ENCODE measurements around the gene DTX3. TPM values are rescaled to one million over a fixed set of nuclear protein-coding genes. Genes with fewer than 3 reads are reported as not detected.
"Not testable (repeated sequence)": the region's sequence is repeated elsewhere in the genome, so short reads cannot be mapped to it uniquely, and the experiment has no call there.

The DTX3 gene
- total RNA-seq, 1 experiment from 2014 or later, result 18.1 TPM

DNA sequence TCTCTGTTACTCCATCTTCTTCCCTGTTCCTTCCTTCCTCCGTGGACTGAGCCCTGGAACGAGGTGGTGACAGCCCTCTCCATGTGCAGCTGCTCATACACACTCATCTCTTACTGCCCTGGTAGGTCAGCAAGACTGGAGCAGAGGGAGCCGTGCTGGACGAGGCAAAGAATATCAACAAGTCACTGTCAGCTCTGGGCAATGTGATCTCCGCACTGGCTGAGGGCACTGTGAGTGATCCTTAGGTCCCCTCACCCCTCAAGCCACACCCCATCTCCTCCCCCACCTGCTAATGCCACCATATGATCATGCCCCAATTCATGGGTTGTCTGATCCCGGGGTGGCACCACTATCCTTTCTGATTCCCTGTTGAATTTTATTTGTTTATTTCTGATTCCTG lies 35.8 kb upstream of the DTX3 start:
- ChIA-PET POLR2A (ENCODE audit: unreplicated experiment) (no interaction called here), CTCF (no interaction called here)
- DNase-seq, result no peak
- Histone ChIP-seq H3K36me3 (ENCODE audit: low read depth) (no peaks in the 10 kb centered on the region), H3K27ac (no peak overlapping the region), H3F3A (ENCODE audit: insufficient read depth, low read depth) (no peaks in the 10 kb centered on the region), H4K20me1 (ENCODE audit: insufficient read depth) (no peaks in the 10 kb centered on the region), H3K9me3 (ENCODE audit: insufficient read depth, low read depth) (no peaks in the 10 kb centered on the region), H3K9me2 (ENCODE audit: insufficient read depth) (no peaks in the 10 kb centered on the region), H3K4me3 (no peak overlapping the region), H3K4me1 (replicated peaks; ENCODE audit: insufficient read depth) (no peaks in the 10 kb centered on the region), H3K27me3 (ENCODE audit: insufficient read depth, low read depth) (peaks cover 35% of the 10 kb centered on the region), H2AFZ (no peak overlapping the region), H3K4me2 (no peak overlapping the region), H3K79me2 (ENCODE audit: low read depth) (no peaks in the 10 kb centered on the region)
- intact Hi-C loops (cut with micrococcal nuclease; ENCODE audit: unreplicated experiment), result no loop called here
- TF ChIP-seq EZH2 (IDR thresholded peaks at IDR 0.05; ENCODE audit: low read depth), result no peak
- TF ChIP-seq, protein P1, sequence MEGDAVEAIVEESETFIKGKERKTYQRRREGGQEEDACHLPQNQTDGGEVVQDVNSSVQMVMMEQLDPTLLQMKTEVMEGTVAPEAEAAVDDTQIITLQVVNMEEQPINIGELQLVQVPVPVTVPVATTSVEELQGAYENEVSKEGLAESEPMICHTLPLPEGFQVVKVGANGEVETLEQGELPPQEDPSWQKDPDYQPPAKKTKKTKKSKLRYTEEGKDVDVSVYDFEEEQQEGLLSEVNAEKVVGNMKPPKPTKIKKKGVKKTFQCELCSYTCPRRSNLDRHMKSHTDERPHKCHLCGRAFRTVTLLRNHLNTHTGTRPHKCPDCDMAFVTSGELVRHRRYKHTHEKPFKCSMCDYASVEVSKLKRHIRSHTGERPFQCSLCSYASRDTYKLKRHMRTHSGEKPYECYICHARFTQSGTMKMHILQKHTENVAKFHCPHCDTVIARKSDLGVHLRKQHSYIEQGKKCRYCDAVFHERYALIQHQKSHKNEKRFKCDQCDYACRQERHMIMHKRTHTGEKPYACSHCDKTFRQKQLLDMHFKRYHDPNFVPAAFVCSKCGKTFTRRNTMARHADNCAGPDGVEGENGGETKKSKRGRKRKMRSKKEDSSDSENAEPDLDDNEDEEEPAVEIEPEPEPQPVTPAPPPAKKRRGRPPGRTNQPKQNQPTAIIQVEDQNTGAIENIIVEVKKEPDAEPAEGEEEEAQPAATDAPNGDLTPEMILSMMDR (conservative IDR thresholded peaks at IDR 0.05), result no peak
- BruUV-seq (replicated peaks), result no TSS peak

DNA sequence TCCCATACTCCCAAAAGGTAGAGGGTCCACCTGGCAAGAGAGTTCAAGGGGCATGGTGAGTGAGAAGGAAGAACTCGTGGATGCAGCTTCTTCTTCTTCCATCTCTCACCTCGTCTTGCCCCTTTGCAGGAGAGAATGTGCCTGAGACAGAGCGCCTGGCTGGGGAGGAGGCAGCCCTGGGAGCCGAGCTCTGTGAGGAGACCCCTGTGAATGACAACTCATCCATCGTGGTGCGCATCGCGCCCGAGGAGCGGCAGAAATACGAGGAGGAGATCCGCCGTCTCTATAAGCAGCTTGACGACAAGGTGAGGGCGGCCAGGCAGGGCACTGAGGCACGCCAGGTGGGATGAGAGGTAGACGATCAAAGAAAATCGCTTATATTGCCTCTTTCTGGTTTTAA lies 34.8 kb upstream of the DTX3 start:
- intact Hi-C loops (cut with micrococcal nuclease; ENCODE audit: unreplicated experiment), result no loop called here
- POLR2A ChIA-PET (ENCODE audit: unreplicated experiment), result no interaction called here

GRCh38 chr12:57570438-57570837 lies 34.2 kb upstream of the DTX3 start:
- H3K4me2 ChIP-seq; H3K4me3 ChIP-seq; H3K9me3 ChIP-seq (ENCODE audit: insufficient read depth, low read depth); H3K27ac ChIP-seq; DNase-seq; H3K79me2 ChIP-seq (ENCODE audit: low read depth); BruUV-seq (replicated peaks); H3K36me3 ChIP-seq (ENCODE audit: low read depth); intact Hi-C loops (cut with micrococcal nuclease; ENCODE audit: unreplicated experiment); CTCF ChIA-PET; H3F3A ChIP-seq (ENCODE audit: insufficient read depth, low read depth); H4K20me1 ChIP-seq (ENCODE audit: insufficient read depth); H3K9me2 ChIP-seq (ENCODE audit: insufficient read depth); POLR2A ChIA-PET (ENCODE audit: unreplicated experiment); H2AFZ ChIP-seq; H3K4me1 ChIP-seq (replicated peaks; ENCODE audit: insufficient read depth): not testable (repeated sequence)
- peaks cover 20% of the 10 kb centered on the region for H3K27me3 ChIP-seq (ENCODE audit: insufficient read depth, low read depth)

More for the DNA sequence above, 34.8 kb upstream of the DTX3 start:
- TF ChIP-seq EZH2 (IDR thresholded peaks at IDR 0.05; ENCODE audit: low read depth), result no peak
- TF ChIP-seq, protein P1 (conservative IDR thresholded peaks at IDR 0.05), result no peak
- H3K4me2 ChIP-seq, result no peak overlapping the region
- no peak overlapping the region for H3K27ac ChIP-seq
- H3K36me3 ChIP-seq (ENCODE audit: low read depth), result no peaks in the 10 kb centered on the region
- no peaks in the 10 kb centered on the region for H3K9me3 ChIP-seq (ENCODE audit: insufficient read depth, low read depth)
- peaks cover 25% of the 10 kb centered on the region for H3K27me3 ChIP-seq (ENCODE audit: insufficient read depth, low read depth)
- CTCF ChIA-PET, result no interaction called here
- no peak overlapping the region for H3K4me3 ChIP-seq
- no peaks in the 10 kb centered on the region for H3F3A ChIP-seq (ENCODE audit: insufficient read depth, low read depth)
- H3K79me2 ChIP-seq (ENCODE audit: low read depth), result no peaks in the 10 kb centered on the region
- no peak overlapping the region for H2AFZ ChIP-seq
- H3K9me2 ChIP-seq (ENCODE audit: insufficient read depth), result no peaks in the 10 kb centered on the region
- no peaks in the 10 kb centered on the region for H3K4me1 ChIP-seq (replicated peaks; ENCODE audit: insufficient read depth)
- H4K20me1 ChIP-seq (ENCODE audit: insufficient read depth), result no peaks in the 10 kb centered on the region
- no TSS peak for BruUV-seq (replicated peaks)
- DNase-seq, result no peak

DNA sequence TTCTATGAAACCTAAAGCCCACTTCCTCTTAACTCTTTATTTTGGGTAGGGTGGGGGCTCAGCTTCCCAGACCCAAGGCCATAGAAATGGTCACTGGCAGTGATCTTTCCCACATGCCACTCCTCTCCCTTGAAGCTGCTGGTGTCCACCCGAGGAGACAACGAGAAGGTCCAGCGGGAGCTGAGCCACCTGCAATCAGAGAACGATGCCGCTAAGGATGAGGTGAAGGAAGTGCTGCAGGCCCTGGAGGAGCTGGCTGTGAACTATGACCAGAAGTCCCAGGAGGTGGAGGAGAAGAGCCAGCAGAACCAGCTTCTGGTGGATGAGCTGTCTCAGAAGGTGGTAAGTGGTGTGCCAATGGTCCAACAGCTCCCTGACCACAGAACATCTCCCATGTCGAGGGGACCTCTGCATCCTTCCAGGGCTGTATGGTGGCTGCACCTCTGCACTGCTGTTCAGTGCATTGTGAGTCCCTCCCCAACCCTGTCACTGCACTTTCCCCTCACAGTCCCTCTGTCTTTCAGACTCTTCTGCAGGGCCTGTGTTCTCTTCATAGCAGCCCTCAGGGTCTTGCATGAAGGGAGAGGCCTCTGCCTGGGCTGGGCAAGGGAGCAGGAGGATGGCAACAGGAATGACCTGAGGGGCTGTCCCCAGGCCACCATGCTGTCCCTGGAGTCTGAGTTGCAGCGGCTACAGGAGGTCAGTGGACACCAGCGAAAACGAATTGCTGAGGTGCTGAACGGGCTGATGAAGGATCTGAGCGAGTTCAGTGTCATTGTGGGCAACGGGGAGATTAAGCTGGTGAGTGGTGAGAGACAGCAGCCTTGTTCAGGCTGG lies 32.5 kb upstream of the DTX3 start:
- H3F3A ChIP-seq (ENCODE audit: insufficient read depth, low read depth), result no peaks in the 10 kb centered on the region
- BruUV-seq (replicated peaks), result no TSS peak
- no peak for DNase-seq
- TF ChIP-seq, protein P1 (conservative IDR thresholded peaks at IDR 0.05), result no peak
- no peak for TF ChIP-seq EZH2 (IDR thresholded peaks at IDR 0.05; ENCODE audit: low read depth)
- POLR2A ChIA-PET (ENCODE audit: unreplicated experiment), result no interaction called here
- no peak overlapping the region for H3K4me3 ChIP-seq
- no peaks in the 10 kb centered on the region for H3K36me3 ChIP-seq (ENCODE audit: low read depth)
- H3K27ac ChIP-seq, result no peak overlapping the region
- no peak overlapping the region for H3K4me2 ChIP-seq
- H2AFZ ChIP-seq, result no peak overlapping the region
- H4K20me1 ChIP-seq (ENCODE audit: insufficient read depth), result no peaks in the 10 kb centered on the region
- intact Hi-C loops (cut with micrococcal nuclease; ENCODE audit: unreplicated experiment), result no loop called here
- CTCF ChIA-PET, result no interaction called here
- no peaks in the 10 kb centered on the region for H3K9me3 ChIP-seq (ENCODE audit: insufficient read depth, low read depth)
- no peaks in the 10 kb centered on the region for H3K4me1 ChIP-seq (replicated peaks; ENCODE audit: insufficient read depth)
- peaks cover 21% of the 10 kb centered on the region for H3K27me3 ChIP-seq (ENCODE audit: insufficient read depth, low read depth)
- H3K79me2 ChIP-seq (ENCODE audit: low read depth), result no peaks in the 10 kb centered on the region
- no peaks in the 10 kb centered on the region for H3K9me2 ChIP-seq (ENCODE audit: insufficient read depth)

Data from PC-9 (cell line).